ENCODE results near the gene ALKAL2. TPM values are rescaled to one million over a fixed set of nuclear protein-coding genes. Genes with fewer than 3 reads are reported as not detected.
A peak's percentile ranks its signal among the peaks of the same experiment; 100 is the strongest.

The ALKAL2 gene
- total and polyA plus RNA-seq, 10 of the 15 experiments (the other 5 are each of a cell fraction or from before 2014, with no cell fraction given) = 0.11 to 0.29 (median 0.11) TPM; not detected in 7

- TF ChIP-seq ZNF24 (IDR thresholded peaks at IDR 0.05) (no peak), FOS (IDR thresholded peaks at IDR 0.05; ENCODE audit: borderline replicate concordance, extremely low read depth, insufficient read length) (no peak), STAT3 (IDR thresholded peaks at IDR 0.05; ENCODE audit: low read depth, low read length) (no peak), SIX5 (IDR thresholded peaks at IDR 0.05; ENCODE audit: low read depth, low read length, severe bottlenecking) (no peak), POU2F2 (IDR thresholded peaks at IDR 0.05; ENCODE audit: borderline replicate concordance, low read depth, low read length) (no peak), NR2F1 (conservative IDR thresholded peaks at IDR 0.05) (0 out of 2 replicates have a peak, but pooled peaks have one; percentile 23), ATF7 (IDR thresholded peaks at IDR 0.05; ENCODE audit: low read depth) (no peak), TCF12 (IDR thresholded peaks at IDR 0.05; ENCODE audit: low read depth, low read length) (no peak), RBBP5 (conservative IDR thresholded peaks at IDR 0.05) (no peak), ELK1 (IDR thresholded peaks at IDR 0.05; ENCODE audit: low read depth, low read length) (no peak), IRF3 (IDR thresholded peaks at IDR 0.05) (no peak), SRF (IDR thresholded peaks at IDR 0.05; ENCODE audit: low read depth in 2 of 2, low read length in 2 of 2) (no peak), KAT2A (conservative IDR thresholded peaks at IDR 0.05; ENCODE audit: control insufficient read depth, low read depth, low read length) (no peak), IKZF1 (conservative IDR thresholded peaks at IDR 0.05) (peak; percentile 30; the same call in 1 of the 2 replicates)
- TF ChIP-seq, protein P1, sequence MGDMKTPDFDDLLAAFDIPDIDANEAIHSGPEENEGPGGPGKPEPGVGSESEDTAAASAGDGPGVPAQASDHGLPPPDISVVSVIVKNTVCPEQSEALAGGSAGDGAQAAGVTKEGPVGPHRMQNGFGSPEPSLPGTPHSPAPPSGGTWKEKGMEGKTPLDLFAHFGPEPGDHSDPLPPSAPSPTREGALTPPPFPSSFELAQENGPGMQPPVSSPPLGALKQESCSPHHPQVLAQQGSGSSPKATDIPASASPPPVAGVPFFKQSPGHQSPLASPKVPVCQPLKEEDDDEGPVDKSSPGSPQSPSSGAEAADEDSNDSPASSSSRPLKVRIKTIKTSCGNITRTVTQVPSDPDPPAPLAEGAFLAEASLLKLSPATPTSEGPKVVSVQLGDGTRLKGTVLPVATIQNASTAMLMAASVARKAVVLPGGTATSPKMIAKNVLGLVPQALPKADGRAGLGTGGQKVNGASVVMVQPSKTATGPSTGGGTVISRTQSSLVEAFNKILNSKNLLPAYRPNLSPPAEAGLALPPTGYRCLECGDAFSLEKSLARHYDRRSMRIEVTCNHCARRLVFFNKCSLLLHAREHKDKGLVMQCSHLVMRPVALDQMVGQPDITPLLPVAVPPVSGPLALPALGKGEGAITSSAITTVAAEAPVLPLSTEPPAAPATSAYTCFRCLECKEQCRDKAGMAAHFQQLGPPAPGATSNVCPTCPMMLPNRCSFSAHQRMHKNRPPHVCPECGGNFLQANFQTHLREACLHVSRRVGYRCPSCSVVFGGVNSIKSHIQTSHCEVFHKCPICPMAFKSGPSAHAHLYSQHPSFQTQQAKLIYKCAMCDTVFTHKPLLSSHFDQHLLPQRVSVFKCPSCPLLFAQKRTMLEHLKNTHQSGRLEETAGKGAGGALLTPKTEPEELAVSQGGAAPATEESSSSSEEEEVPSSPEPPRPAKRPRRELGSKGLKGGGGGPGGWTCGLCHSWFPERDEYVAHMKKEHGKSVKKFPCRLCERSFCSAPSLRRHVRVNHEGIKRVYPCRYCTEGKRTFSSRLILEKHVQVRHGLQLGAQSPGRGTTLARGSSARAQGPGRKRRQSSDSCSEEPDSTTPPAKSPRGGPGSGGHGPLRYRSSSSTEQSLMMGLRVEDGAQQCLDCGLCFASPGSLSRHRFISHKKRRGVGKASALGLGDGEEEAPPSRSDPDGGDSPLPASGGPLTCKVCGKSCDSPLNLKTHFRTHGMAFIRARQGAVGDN (IDR thresholded peaks at IDR 0.05) = no peak
- TF ChIP-seq, protein P2, sequence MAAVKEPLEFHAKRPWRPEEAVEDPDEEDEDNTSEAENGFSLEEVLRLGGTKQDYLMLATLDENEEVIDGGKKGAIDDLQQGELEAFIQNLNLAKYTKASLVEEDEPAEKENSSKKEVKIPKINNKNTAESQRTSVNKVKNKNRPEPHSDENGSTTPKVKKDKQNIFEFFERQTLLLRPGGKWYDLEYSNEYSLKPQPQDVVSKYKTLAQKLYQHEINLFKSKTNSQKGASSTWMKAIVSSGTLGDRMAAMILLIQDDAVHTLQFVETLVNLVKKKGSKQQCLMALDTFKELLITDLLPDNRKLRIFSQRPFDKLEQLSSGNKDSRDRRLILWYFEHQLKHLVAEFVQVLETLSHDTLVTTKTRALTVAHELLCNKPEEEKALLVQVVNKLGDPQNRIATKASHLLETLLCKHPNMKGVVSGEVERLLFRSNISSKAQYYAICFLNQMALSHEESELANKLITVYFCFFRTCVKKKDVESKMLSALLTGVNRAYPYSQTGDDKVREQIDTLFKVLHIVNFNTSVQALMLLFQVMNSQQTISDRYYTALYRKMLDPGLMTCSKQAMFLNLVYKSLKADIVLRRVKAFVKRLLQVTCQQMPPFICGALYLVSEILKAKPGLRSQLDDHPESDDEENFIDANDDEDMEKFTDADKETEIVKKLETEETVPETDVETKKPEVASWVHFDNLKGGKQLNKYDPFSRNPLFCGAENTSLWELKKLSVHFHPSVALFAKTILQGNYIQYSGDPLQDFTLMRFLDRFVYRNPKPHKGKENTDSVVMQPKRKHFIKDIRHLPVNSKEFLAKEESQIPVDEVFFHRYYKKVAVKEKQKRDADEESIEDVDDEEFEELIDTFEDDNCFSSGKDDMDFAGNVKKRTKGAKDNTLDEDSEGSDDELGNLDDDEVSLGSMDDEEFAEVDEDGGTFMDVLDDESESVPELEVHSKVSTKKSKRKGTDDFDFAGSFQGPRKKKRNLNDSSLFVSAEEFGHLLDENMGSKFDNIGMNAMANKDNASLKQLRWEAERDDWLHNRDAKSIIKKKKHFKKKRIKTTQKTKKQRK (IDR thresholded peaks at IDR 0.05; ENCODE audit: low read depth, low read length) = no peak
- TF ChIP-seq, protein P3, sequence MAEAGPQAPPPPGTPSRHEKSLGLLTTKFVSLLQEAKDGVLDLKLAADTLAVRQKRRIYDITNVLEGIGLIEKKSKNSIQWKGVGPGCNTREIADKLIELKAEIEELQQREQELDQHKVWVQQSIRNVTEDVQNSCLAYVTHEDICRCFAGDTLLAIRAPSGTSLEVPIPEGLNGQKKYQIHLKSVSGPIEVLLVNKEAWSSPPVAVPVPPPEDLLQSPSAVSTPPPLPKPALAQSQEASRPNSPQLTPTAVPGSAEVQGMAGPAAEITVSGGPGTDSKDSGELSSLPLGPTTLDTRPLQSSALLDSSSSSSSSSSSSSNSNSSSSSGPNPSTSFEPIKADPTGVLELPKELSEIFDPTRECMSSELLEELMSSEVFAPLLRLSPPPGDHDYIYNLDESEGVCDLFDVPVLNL (IDR thresholded peaks at IDR 0.05; ENCODE audit: low read depth, low read length) = no peak
- TF ChIP-seq, protein P4, sequence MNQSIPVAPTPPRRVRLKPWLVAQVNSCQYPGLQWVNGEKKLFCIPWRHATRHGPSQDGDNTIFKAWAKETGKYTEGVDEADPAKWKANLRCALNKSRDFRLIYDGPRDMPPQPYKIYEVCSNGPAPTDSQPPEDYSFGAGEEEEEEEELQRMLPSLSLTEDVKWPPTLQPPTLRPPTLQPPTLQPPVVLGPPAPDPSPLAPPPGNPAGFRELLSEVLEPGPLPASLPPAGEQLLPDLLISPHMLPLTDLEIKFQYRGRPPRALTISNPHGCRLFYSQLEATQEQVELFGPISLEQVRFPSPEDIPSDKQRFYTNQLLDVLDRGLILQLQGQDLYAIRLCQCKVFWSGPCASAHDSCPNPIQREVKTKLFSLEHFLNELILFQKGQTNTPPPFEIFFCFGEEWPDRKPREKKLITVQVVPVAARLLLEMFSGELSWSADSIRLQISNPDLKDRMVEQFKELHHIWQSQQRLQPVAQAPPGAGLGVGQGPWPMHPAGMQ (IDR thresholded peaks at IDR 0.05; ENCODE audit: borderline replicate concordance) = no peak
Measured at GRCh38 chr2:263774-264492, 24.0 kb downstream of the ALKAL2 start, which contains the start of gene SH3YL1 (continued).

Data from GM12878 (cell line).